ENCODE results near the gene PRSS16.

DNA sequence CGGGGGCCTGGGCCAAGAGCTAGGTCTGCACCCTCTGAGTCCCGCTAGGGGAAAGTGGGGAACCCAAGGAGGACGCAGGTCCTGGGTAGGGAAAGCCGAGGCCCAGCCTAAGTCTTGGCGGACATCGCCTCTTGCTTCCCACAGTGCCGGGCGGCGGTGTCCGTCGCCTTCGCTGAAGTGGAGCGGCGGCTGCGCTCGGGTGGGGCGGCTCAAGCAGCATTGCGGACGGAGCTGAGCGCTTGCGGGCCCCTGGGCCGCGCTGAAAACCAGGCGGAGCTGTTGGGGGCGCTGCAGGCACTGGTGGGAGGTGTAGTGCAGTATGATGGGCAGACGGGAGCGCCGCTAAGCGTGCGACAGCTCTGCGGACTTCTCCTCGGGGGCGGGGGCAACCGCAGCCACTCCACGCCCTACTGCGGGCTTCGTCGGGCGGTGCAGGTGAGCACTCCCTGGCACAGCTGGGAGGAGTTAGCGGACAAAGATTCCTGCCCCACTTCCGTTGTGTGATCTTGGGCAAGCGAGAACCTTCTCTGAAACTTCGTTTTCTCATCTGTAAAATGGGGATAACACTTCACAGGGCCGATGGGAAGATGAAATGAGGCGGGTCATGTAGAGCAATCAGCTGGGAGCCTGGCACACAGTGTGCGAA is 4.2 kb downstream of the PRSS16 start:
- TF ChIP-seq POLR2A (IDR thresholded peaks at IDR 0.05) (no peak), POLR2AphosphoS5 (IDR thresholded peaks at IDR 0.05) (peak in 2 of 3 donors; percentile 60)
- TF ChIP-seq, protein P1, sequence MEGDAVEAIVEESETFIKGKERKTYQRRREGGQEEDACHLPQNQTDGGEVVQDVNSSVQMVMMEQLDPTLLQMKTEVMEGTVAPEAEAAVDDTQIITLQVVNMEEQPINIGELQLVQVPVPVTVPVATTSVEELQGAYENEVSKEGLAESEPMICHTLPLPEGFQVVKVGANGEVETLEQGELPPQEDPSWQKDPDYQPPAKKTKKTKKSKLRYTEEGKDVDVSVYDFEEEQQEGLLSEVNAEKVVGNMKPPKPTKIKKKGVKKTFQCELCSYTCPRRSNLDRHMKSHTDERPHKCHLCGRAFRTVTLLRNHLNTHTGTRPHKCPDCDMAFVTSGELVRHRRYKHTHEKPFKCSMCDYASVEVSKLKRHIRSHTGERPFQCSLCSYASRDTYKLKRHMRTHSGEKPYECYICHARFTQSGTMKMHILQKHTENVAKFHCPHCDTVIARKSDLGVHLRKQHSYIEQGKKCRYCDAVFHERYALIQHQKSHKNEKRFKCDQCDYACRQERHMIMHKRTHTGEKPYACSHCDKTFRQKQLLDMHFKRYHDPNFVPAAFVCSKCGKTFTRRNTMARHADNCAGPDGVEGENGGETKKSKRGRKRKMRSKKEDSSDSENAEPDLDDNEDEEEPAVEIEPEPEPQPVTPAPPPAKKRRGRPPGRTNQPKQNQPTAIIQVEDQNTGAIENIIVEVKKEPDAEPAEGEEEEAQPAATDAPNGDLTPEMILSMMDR (IDR thresholded peaks at IDR 0.05 in 8 of 11, conservative IDR thresholded peaks at IDR 0.05 in 3 of 11): peak in 6 of 11 experiments; percentile 17 to 40 (median 36)
